ENCODE measurements around the gene DLL3.
A peak's percentile ranks its signal among the peaks of the same experiment; 100 is the strongest.
"Not testable (repeated sequence)": the region's sequence is repeated elsewhere in the genome, so short reads cannot be mapped to it uniquely, and the experiment has no call there.

DLL3 gene

GRCh38 chr19:39498798-39499642 lies at the start of gene DLL3:
TSS of gene DLL3 (plus strand) at chr19:39498947. CDS start at chr19:39498975, 28 bp downstream.
- TF ChIP-seq, protein P1, sequence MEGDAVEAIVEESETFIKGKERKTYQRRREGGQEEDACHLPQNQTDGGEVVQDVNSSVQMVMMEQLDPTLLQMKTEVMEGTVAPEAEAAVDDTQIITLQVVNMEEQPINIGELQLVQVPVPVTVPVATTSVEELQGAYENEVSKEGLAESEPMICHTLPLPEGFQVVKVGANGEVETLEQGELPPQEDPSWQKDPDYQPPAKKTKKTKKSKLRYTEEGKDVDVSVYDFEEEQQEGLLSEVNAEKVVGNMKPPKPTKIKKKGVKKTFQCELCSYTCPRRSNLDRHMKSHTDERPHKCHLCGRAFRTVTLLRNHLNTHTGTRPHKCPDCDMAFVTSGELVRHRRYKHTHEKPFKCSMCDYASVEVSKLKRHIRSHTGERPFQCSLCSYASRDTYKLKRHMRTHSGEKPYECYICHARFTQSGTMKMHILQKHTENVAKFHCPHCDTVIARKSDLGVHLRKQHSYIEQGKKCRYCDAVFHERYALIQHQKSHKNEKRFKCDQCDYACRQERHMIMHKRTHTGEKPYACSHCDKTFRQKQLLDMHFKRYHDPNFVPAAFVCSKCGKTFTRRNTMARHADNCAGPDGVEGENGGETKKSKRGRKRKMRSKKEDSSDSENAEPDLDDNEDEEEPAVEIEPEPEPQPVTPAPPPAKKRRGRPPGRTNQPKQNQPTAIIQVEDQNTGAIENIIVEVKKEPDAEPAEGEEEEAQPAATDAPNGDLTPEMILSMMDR (conservative IDR thresholded peaks at IDR 0.05; ENCODE audit: low read depth, low read length), result no peak
- DNase-seq (ENCODE audit: low read depth), result peak; percentile 21
- H3K4me3 ChIP-seq (ENCODE audit: low read depth, low read length), result peak within 1 kb of the TSS; percentile 21

- TF ChIP-seq, protein P1 (conservative IDR thresholded peaks at IDR 0.05; ENCODE audit: low read depth, low read length), result no peak
- DNase-seq (ENCODE audit: low read depth), result no peak
- no peak overlapping the region for H3K4me3 ChIP-seq (ENCODE audit: low read depth, low read length)
Measured at GRCh38 chr19:39449116-39449797, 49.5 kb upstream of the DLL3 start.

DNA sequence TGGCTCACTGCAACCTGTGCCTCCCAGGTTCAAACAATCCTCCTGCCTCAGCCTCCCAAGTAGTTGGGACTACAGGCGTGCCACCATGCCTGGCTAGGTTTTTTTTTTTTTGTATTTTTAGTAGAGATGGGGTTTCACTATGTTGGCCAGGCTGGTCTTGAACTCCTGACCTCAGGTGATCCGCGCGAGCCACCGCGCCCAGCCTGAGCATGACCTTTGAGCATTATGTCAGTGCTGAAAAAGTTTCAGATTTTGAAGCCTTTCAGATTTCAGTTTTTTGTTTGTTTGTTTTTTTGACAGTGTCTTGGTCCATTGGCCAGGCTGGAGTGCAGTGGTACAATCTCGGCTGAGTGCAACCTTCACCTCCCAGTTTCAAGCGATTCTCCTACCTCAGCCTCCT lies 47.5 kb upstream of the DLL3 start:
- DNase-seq (ENCODE audit: low read depth); H3K4me3 ChIP-seq (ENCODE audit: low read depth, low read length): not testable (repeated sequence)

DNA sequence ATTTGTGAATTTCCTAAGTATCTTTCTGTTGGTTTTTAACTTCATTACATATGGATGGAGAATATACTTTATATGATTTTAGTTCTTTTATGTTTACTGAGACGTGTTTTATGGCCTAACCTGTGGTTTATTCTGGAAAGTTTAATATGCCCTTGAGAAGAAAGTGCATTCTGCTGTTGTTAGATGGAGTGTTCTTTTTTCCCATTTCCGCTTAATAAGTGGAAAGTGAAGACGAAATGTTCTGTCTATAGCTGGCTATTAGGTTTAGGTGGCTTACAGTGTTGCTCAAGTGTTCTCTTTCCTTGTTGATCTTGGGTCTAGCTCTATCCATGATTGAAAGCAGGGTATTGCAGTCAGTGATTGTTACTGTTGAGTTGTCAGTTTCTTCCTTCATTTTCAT lies 35.3 kb upstream of the DLL3 start:
- no peak overlapping the region for H3K4me3 ChIP-seq (ENCODE audit: low read depth, low read length)
- no peak for DNase-seq (ENCODE audit: low read depth)
- TF ChIP-seq, protein P1 (conservative IDR thresholded peaks at IDR 0.05; ENCODE audit: low read depth, low read length), result no peak

DNA sequence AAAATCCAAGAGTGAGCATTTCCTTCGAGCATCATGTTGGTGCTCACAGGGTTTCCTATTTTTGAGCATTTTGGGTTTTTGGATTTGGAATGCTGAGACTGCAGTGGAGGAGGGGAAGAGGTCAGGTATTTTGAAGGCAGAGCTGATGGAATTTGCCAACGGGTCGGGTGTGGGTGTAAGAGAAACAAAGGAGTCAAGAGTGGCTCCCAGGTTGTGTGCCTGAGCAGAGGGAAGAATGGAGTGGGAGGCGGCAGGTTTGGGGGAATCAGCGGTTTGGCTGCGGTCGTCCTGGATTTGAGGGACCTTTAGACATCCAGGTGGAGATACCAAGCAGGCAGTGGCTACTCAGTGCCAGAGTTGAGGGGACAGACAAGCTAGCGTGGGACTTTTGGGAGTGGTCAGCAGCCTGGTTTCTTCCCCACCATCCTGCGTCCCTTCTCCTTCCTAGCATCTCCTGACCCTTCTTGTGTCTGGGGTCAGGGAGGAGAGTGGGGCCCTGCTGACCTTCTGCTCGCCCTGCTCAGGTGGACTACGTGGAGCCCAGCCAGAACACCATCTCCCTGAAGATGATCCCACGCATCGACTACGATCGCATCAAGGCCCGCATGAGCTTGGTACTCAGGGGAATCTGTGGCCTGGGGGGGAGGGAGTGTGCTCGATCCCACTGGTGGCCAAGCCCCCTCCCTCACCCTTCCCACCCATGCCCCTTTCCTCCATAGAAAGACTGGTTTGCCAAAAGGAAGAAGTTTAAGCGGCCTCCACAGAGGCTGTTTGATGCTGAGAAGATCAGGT lies 32.6 kb upstream of the DLL3 start:
- TF ChIP-seq, protein P1 (conservative IDR thresholded peaks at IDR 0.05; ENCODE audit: low read depth, low read length), result no peak
- H3K4me3 ChIP-seq (ENCODE audit: low read depth, low read length), result no peak overlapping the region

DNA sequence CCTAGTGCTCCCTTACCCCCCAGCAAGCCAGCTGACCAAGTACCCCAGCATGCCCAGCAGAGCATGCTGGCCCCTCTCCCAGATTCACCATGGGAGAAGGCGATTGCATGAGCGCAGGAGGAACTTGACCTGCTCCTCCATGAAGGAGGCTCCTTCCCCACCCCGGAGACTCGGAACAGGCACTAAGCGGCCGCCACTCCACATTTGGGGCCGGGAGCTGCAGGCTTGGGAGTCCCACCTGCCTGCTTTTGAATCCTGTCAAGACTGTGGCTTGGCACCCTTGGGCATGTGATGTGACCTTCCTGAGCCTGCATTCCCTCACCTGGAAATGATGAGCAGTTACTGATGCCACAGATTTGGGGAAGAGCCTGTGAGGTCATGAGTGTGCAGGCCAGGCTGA lies 30.8 kb upstream of the DLL3 start:
- H3K4me3 ChIP-seq (ENCODE audit: low read depth, low read length), result no peak overlapping the region
- DNase-seq (ENCODE audit: low read depth), result no peak
- TF ChIP-seq, protein P1 (conservative IDR thresholded peaks at IDR 0.05; ENCODE audit: low read depth, low read length), result no peak

More for the DNA sequence above, 32.6 kb upstream of the DLL3 start:
- no peak for DNase-seq (ENCODE audit: low read depth)

GRCh38 chr19:39469036-39469435 lies 29.7 kb upstream of the DLL3 start:
- H3K4me3 ChIP-seq (ENCODE audit: low read depth, low read length), result no peak overlapping the region
- TF ChIP-seq, protein P1 (conservative IDR thresholded peaks at IDR 0.05; ENCODE audit: low read depth, low read length), result no peak
- DNase-seq (ENCODE audit: low read depth), result no peak

Data from choroid plexus epithelial cell (primary cell).